IMR-90 (cell line): ENCODE data around the gene PCDHGB1. TPM values are rescaled to one million over a fixed set of nuclear protein-coding genes. Genes with fewer than 3 reads are reported as not detected.

Experiments used
- ATAC-seq: fragments of 200-7000 bp; cut with Tn5 transposase; 2 replicates; pipeline ENCODE4 v1.9.1; 2020; ENCODE audit warnings: low read depth, mild to moderate bottlenecking, moderate library complexity
- BruUV-seq: library from RNA; stranded (reverse); fragments of 400-500 nt; replicated peaks from 2 replicates; lab custom pipeline; 2021; lab: Mats Ljungman, UMichigan
- CTCF ChIA-PET: fragments of 300-600 bp; formaldehyde crosslinking; extraction: SDS; loops from one replicate; lab custom pipeline; 2021; ENCODE audit warnings: antibody characterized with exemption; lab: Yijun Ruan, JAX
- POLR2A ChIA-PET: fragments of 300-600 bp; sonication (Branson Sonifier 250); formaldehyde crosslinking; loops from one replicate; lab custom pipeline; 2022; ENCODE audit warnings: antibody characterized with exemption; ENCODE audit not compliant: unreplicated experiment; lab: Charles Lee
- DNase-seq: peaks from one replicate; pipeline ENCODE4 v3.0.0; 2013
- H2AFZ ChIP-seq: replicated peaks from 2 replicates; pipeline ENCODE3; 2013; ENCODE audit warnings: low read length, mild to moderate bottlenecking; ENCODE audit not compliant: poor library complexity
- H2AK5ac ChIP-seq: 2 replicates; pipeline ENCODE4 v1.6.1; 2013; ENCODE audit warnings: low read depth, low read length, inconsistent platforms
- H2AK9ac ChIP-seq: replicated peaks from 2 replicates; pipeline ENCODE3; 2013; ENCODE audit warnings: mild to moderate bottlenecking, low read depth, low read length, moderate library complexity; ENCODE audit not compliant: poor library complexity
- H2BK120ac ChIP-seq: 2 replicates; pipeline ENCODE4 v1.6.1; 2013; ENCODE audit warnings: low read depth, low read length, inconsistent platforms
- H2BK15ac ChIP-seq: 3 replicates; pipeline ENCODE4 v1.6.1; 2013; ENCODE audit warnings: low read depth, low read length, inconsistent platforms
- H2BK20ac ChIP-seq: 2 replicates; pipeline ENCODE4 v1.6.1; 2013; ENCODE audit warnings: low read depth, mild to moderate bottlenecking, inconsistent platforms, low read length, moderate library complexity
- H2BK5ac ChIP-seq: 2 replicates; pipeline ENCODE4 v1.6.1; 2013; ENCODE audit warnings: mild to moderate bottlenecking, low read depth, low read length, inconsistent platforms; ENCODE audit not compliant: poor library complexity, severe bottlenecking
- H3K14ac ChIP-seq: replicated peaks from 2 replicates; pipeline ENCODE4 v1.6.1; 2013; ENCODE audit warnings: low read depth, low read length, inconsistent platforms
- H3K18ac ChIP-seq: 2 replicates; pipeline ENCODE4 v1.6.1; 2013; ENCODE audit warnings: low read depth, low read length, control low read depth
- H3K23ac ChIP-seq: 2 replicates; pipeline ENCODE4 v1.6.1; 2013; ENCODE audit warnings: low read depth, low read length, inconsistent platforms
- H3K27ac ChIP-seq: 2 replicates; pipeline ENCODE4 v1.5.1; 2013; ENCODE audit warnings: mild to moderate bottlenecking, control low read depth, low read length; ENCODE audit not compliant: insufficient read depth
- H3K27me3 ChIP-seq: 2 replicates; pipeline ENCODE4 v1.6.1; 2013; ENCODE audit warnings: low read length; ENCODE audit not compliant: control insufficient read depth, insufficient read depth
- H3K36me3 ChIP-seq: 2 replicates; pipeline ENCODE4 v1.6.1; 2013; ENCODE audit warnings: low read length, mixed read lengths; ENCODE audit not compliant: control insufficient read depth, insufficient read depth
- H3K4ac ChIP-seq: 2 replicates; pipeline ENCODE4 v1.6.1; 2013; ENCODE audit warnings: low read depth, low read length, inconsistent platforms
- H3K4me1 ChIP-seq: 2 replicates; pipeline ENCODE4 v1.6.1; 2013; ENCODE audit warnings: low read length, mixed read lengths; ENCODE audit not compliant: control insufficient read depth, insufficient read depth
- H3K4me2 ChIP-seq: 2 replicates; pipeline ENCODE4 v1.6.1; 2013; ENCODE audit warnings: low read depth, mild to moderate bottlenecking, control low read depth, low read length, moderate library complexity
- H3K4me3 ChIP-seq: 2 replicates; pipeline ENCODE4 v1.5.1; 2013; ENCODE audit warnings: low read depth, mild to moderate bottlenecking, control low read depth, low read length, moderate library complexity; ENCODE audit not compliant: insufficient read depth
- H3K56ac ChIP-seq: 2 replicates; pipeline ENCODE4 v1.6.1; 2013; ENCODE audit warnings: low read length, inconsistent platforms; ENCODE audit not compliant: insufficient read depth; ENCODE audit errors: extremely low read depth
- H3K79me1 ChIP-seq, 2 experiments: 2 replicates each; pipeline ENCODE4 v1.6.1; 2013; ENCODE audit warnings: low read length in 2 of 2, inconsistent platforms in 1 of 2, low read depth in 1 of 2
- H3K9ac ChIP-seq: 2 replicates; pipeline ENCODE4 v1.6.1; 2013; ENCODE audit warnings: low read depth, low read length, control low read depth
- H3K9me1 ChIP-seq: 2 replicates; pipeline ENCODE4 v1.6.1; 2013; ENCODE audit warnings: low read length, inconsistent platforms; ENCODE audit not compliant: insufficient read depth
- H3K9me3 ChIP-seq: 2 replicates; pipeline ENCODE4 v1.6.1; 2013; ENCODE audit warnings: low read length; ENCODE audit not compliant: control insufficient read depth, insufficient read depth
- H4K20me1 ChIP-seq: 2 replicates; pipeline ENCODE4 v1.6.1; 2013; ENCODE audit warnings: low read length, inconsistent platforms; ENCODE audit not compliant: insufficient read depth
- H4K5ac ChIP-seq: 2 replicates; pipeline ENCODE4 v1.6.1; 2013; ENCODE audit warnings: mild to moderate bottlenecking, low read depth, low read length, control low read depth
- H4K8ac ChIP-seq, 2 experiments: 2 replicates each; pipeline ENCODE4 v1.6.1; 2013; ENCODE audit warnings: low read depth in 2 of 2, low read length in 2 of 2, control low read depth in 1 of 2, inconsistent platforms in 1 of 2
- H4K91ac ChIP-seq: 2 replicates; pipeline ENCODE4 v1.6.1; 2013; ENCODE audit warnings: low read depth, low read length, inconsistent platforms; ENCODE audit not compliant: insufficient read depth
- BHLHE40 ChIP-seq: fragments of 150-350 bp; IDR thresholded peaks from 2 replicates; pipeline ENCODE4 v1.6.1; 2016; ENCODE audit warnings: mild to moderate bottlenecking, low read depth, low read length
- MXI1 ChIP-seq: IDR thresholded peaks from 2 replicates; pipeline ENCODE4 v1.6.1; 2012; ENCODE audit warnings: low read depth, mild to moderate bottlenecking, low read length, moderate library complexity, borderline replicate concordance
- POLR2A ChIP-seq: IDR thresholded peaks from 2 replicates; pipeline ENCODE4 v1.6.1; 2012; ENCODE audit warnings: mild to moderate bottlenecking, low read depth, low read length
- RAD21 ChIP-seq: IDR thresholded peaks from 2 replicates; pipeline ENCODE4 v1.6.1; 2012; ENCODE audit warnings: low read length, improper control_type of control experiment
- SMC3 ChIP-seq: fragments of 150-350 bp; IDR thresholded peaks from 2 replicates; pipeline ENCODE4 v1.6.1; 2016; ENCODE audit warnings: low read depth, mild to moderate bottlenecking, antibody characterized with exemption, low read length, moderate library complexity
- WGBS, 2 experiments: methylation state at CpG; one replicate each; pipeline versions ENCODE4 v1.1.5 to v1.1.7; 2013; ENCODE audit warnings: missing lambda C conversion rate in 2 of 2; ENCODE audit not compliant: insufficient read length in 1 of 2; ENCODE audit errors: extremely low coverage in 2 of 2; 5-methylcytosine and 5-hydroxymethylcytosine counted together
- dilution Hi-C: fragments of 300-500 bp; cut with HindIII; formaldehyde crosslinking; loops from one replicate; pipeline ENCODE4 v1.14.3; 2018; ENCODE audit warnings: low sequenced_read_pairs; ENCODE audit not compliant: unreplicated experiment
- in situ Hi-C: fragments of 300-500 bp; cut with MboI; formaldehyde crosslinking; loops from 3 replicates; pipeline ENCODE4 v1.14.3; 2019; ENCODE audit warnings: low sequenced_read_pairs, inconsistent platforms, mixed read lengths
- intact Hi-C: fragments of 100-400 bp; cut with micrococcal nuclease; formaldehyde crosslinking; loops from 2 replicates; pipeline ENCODE4 v1.10.0; 2022
- polyA plus RNA-seq, 3 experiments: library from polyadenylated mRNA; depleted of rRNA; stranded (reverse); fragments of >200 nt; gene quantifications; 2 replicates each; pipeline ENCODE4 v1.2.3, GENCODE V29; 2012; ENCODE audit warnings: low replicate concordance in 1 of 3
- total RNA-seq: library from RNA; depleted of rRNA; stranded (reverse); fragments of >200 nt; gene quantifications from 2 replicates; pipeline ENCODE4 v1.2.3, GENCODE V29; 2012
- TF ChIP-seq, protein P1 (sequence below): fragments of 150-350 bp; IDR thresholded peaks from 2 replicates; pipeline ENCODE4 v1.6.1; 2016; ENCODE audit warnings: low read depth, mild to moderate bottlenecking, low read length, moderate library complexity, borderline replicate concordance
- TF ChIP-seq, protein P2 (sequence below): fragments of 150-350 bp; IDR thresholded peaks from 2 replicates; pipeline ENCODE4 v1.6.1; 2017; ENCODE audit warnings: mild to moderate bottlenecking, antibody characterized with exemption, low read length, low read depth
- TF ChIP-seq, protein P3 (sequence below): conservative IDR thresholded peaks from 2 replicates; pipeline ENCODE4 v1.5.1; 2012; ENCODE audit warnings: mild to moderate bottlenecking, low read depth, low read length, improper control_type of control experiment

The PCDHGB1 gene
- total and polyA plus RNA-seq, 2 of the 4 experiments (the other 2 are of a cell fraction) = 1.9 to 3.6 TPM

DNA sequence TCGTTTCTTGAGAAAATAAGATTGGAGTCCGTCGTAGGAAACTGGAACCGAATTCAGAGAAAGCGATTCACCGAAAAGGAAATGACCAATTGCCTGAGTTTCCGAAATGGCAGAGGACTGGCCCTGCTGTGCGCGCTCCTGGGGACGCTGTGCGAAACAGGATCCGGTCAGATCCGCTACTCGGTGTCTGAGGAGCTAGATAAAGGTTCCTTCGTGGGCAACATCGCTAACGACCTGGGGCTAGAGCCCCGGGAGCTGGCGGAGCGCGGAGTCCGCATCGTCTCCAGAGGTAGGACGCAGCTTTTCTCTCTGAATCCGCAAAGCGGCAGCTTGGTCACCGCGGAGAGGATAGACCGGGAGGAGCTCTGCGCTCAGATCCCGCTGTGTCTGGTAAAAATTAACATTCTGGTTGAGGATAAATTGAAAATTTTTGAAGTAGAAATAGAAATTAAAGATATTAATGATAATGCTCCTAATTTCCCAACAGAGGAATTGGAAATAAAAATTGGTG is 5.9 kb upstream of the PCDHGB1 start:
- peak overlapping the region; percentile 58; the same call in 1 of the 2 replicates for H3K4me2 ChIP-seq
- peak overlapping the region; percentile 87 for H2AFZ ChIP-seq
- TF ChIP-seq MXI1 (no peak), BHLHE40 (no peak), SMC3 (no peak), POLR2A (no peak), RAD21 (no peak)
- TF ChIP-seq, protein P1, sequence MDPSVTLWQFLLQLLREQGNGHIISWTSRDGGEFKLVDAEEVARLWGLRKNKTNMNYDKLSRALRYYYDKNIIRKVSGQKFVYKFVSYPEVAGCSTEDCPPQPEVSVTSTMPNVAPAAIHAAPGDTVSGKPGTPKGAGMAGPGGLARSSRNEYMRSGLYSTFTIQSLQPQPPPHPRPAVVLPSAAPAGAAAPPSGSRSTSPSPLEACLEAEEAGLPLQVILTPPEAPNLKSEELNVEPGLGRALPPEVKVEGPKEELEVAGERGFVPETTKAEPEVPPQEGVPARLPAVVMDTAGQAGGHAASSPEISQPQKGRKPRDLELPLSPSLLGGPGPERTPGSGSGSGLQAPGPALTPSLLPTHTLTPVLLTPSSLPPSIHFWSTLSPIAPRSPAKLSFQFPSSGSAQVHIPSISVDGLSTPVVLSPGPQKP = no peak
- TF ChIP-seq, protein P2, sequence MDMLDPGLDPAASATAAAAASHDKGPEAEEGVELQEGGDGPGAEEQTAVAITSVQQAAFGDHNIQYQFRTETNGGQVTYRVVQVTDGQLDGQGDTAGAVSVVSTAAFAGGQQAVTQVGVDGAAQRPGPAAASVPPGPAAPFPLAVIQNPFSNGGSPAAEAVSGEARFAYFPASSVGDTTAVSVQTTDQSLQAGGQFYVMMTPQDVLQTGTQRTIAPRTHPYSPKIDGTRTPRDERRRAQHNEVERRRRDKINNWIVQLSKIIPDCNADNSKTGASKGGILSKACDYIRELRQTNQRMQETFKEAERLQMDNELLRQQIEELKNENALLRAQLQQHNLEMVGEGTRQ = no peak
- TF ChIP-seq, protein P3, sequence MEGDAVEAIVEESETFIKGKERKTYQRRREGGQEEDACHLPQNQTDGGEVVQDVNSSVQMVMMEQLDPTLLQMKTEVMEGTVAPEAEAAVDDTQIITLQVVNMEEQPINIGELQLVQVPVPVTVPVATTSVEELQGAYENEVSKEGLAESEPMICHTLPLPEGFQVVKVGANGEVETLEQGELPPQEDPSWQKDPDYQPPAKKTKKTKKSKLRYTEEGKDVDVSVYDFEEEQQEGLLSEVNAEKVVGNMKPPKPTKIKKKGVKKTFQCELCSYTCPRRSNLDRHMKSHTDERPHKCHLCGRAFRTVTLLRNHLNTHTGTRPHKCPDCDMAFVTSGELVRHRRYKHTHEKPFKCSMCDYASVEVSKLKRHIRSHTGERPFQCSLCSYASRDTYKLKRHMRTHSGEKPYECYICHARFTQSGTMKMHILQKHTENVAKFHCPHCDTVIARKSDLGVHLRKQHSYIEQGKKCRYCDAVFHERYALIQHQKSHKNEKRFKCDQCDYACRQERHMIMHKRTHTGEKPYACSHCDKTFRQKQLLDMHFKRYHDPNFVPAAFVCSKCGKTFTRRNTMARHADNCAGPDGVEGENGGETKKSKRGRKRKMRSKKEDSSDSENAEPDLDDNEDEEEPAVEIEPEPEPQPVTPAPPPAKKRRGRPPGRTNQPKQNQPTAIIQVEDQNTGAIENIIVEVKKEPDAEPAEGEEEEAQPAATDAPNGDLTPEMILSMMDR = no peak
- no peaks in the 10 kb centered on the region for H3K4me1 ChIP-seq
- no peak overlapping the region for H3K4ac ChIP-seq
- intact Hi-C loops = no loop called here
- peak overlapping the region; percentile 44 for H3K27ac ChIP-seq
- peaks cover 4% of the 10 kb centered on the region; the same call in 1 of the 2 replicates for H3K36me3 ChIP-seq
- H4K5ac ChIP-seq = peak overlapping the region; percentile 12; the same call in 1 of the 2 replicates
- no peak overlapping the region for H2BK5ac ChIP-seq
- 0 out of 2 replicates have a peak overlapping the region, but pooled peaks have one; percentile 3 for H3K14ac ChIP-seq
- H3K56ac ChIP-seq = no peak overlapping the region
- H2AK5ac ChIP-seq = no peak overlapping the region
- DNase-seq = no peak
- H3K9me3 ChIP-seq = peaks cover 42% of the 10 kb centered on the region
- POLR2A ChIA-PET = no interaction called here
- CTCF ChIA-PET = no interaction called here
- H3K9ac ChIP-seq = peak overlapping the region; percentile 21
- H4K8ac ChIP-seq = peak overlapping the region in 1 of 2 experiments; percentile 53; a peak in 1 of 4 replicates
- no peaks in the 10 kb centered on the region for H3K79me1 ChIP-seq
- peak; percentile 48 for ATAC-seq
- H4K91ac ChIP-seq = no peak overlapping the region
- H2AK9ac ChIP-seq = no peak overlapping the region
- H2BK20ac ChIP-seq = no peak overlapping the region
- H3K9me1 ChIP-seq = no peaks in the 10 kb centered on the region
- BruUV-seq = no TSS peak
- dilution Hi-C loops = no loop called here
- H4K20me1 ChIP-seq = no peaks in the 10 kb centered on the region
- H3K18ac ChIP-seq = peak overlapping the region; percentile 51; the same call in 1 of the 2 replicates
- peak overlapping the region; percentile 48 for H3K4me3 ChIP-seq
- WGBS, 2 experiments = 21% methylated on average over 17 of the region's 31 CpGs; no CpG with 5 or more reads in 1 of the 2 experiments
- in situ Hi-C loops = no loop called here
- no peaks in the 10 kb centered on the region; the same call in 1 of the 2 replicates for H3K27me3 ChIP-seq
- H2BK15ac ChIP-seq = no peak overlapping the region
- H2BK120ac ChIP-seq = no peak overlapping the region
- H3K23ac ChIP-seq = no peak overlapping the region; the same call in 1 of the 2 replicates
